C4-2B (cell line): ENCODE results near the gene GPAM.
"Not testable (repeated sequence)": the region's sequence is repeated elsewhere in the genome, so short reads cannot be mapped to it uniquely, and the experiment has no call there.

ENCODE experiments used
- ZFX ChIP-seq: fragments of 450-650 bp; IDR thresholded peaks from 2 replicates; pipeline ENCODE4 v1.6.1; 2017
- TF ChIP-seq, protein P1 (sequence below): fragments of 450-650 bp; conservative IDR thresholded peaks from 2 replicates; pipeline ENCODE4 v1.5.1; 2017; ENCODE audit warnings: mild to moderate bottlenecking

DNA sequence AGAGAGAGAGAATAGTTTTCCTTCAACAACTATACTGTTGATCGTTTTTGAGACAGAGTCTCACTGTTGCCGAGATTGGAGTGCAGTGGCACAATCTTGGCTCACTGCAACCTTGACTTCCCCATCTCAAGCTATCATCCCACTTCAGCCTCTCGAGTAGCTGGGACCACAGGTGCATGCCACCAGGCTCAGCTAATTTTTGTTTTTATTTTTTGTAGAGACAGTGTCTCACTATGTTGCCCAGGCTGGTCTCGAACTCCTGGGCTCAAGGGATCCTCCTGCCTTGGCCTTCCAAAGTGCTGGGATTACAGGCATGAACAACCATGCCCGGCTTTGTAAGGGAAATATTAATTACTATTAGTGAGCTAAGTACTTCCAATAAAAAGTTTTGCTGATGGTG is 16.7 kb upstream of the GPAM start:
- TF ChIP-seq, protein P1, sequence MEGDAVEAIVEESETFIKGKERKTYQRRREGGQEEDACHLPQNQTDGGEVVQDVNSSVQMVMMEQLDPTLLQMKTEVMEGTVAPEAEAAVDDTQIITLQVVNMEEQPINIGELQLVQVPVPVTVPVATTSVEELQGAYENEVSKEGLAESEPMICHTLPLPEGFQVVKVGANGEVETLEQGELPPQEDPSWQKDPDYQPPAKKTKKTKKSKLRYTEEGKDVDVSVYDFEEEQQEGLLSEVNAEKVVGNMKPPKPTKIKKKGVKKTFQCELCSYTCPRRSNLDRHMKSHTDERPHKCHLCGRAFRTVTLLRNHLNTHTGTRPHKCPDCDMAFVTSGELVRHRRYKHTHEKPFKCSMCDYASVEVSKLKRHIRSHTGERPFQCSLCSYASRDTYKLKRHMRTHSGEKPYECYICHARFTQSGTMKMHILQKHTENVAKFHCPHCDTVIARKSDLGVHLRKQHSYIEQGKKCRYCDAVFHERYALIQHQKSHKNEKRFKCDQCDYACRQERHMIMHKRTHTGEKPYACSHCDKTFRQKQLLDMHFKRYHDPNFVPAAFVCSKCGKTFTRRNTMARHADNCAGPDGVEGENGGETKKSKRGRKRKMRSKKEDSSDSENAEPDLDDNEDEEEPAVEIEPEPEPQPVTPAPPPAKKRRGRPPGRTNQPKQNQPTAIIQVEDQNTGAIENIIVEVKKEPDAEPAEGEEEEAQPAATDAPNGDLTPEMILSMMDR = not testable (repeated sequence)
- not testable (repeated sequence) for TF ChIP-seq ZFX
